SJCRH30 (cell line): Measurements from ENCODE around the gene COL13A1. TPM values are rescaled to one million over a fixed set of nuclear protein-coding genes. Genes with fewer than 3 reads are reported as not detected.

Experiments
- DNase-seq, 2 experiments: peaks; one replicate each; pipeline ENCODE4 v3.0.0-alpha.2; 2015 to 2020
- H3K27ac ChIP-seq: fragments of 250-450 bp; sonication (Bioruptor Pico); 2 replicates; pipeline ENCODE4 v1.5.1; 2020; ENCODE audit warnings: mild to moderate bottlenecking, moderate library complexity
- H3K27me3 ChIP-seq: fragments of 250-450 bp; sonication (Bioruptor Pico); 2 replicates; pipeline ENCODE4 v1.5.1; 2020; ENCODE audit warnings: mild to moderate bottlenecking, moderate library complexity
- H3K36me3 ChIP-seq: fragments of 250-450 bp; sonication (Bioruptor Pico); 2 replicates; pipeline ENCODE4 v1.5.1; 2020; ENCODE audit warnings: mild to moderate bottlenecking, moderate library complexity
- H3K4me1 ChIP-seq: fragments of 250-450 bp; sonication (Bioruptor Pico); 2 replicates; pipeline ENCODE4 v1.5.1; 2020; ENCODE audit warnings: mild to moderate bottlenecking, moderate library complexity
- H3K4me3 ChIP-seq: fragments of 250-450 bp; sonication (Bioruptor Pico); 2 replicates; pipeline ENCODE4 v1.5.1; 2020; ENCODE audit warnings: mild to moderate bottlenecking, moderate library complexity
- H3K9me3 ChIP-seq: fragments of 250-450 bp; sonication (Bioruptor Pico); replicated peaks from 2 replicates; pipeline ENCODE4 v1.5.1; 2020; ENCODE audit warnings: mild to moderate bottlenecking, moderate library complexity
- total RNA-seq: library from RNA; depleted of rRNA; stranded (reverse); fragments of >200 nt; shearing (Covaris generic); gene quantifications from 2 replicates; pipeline ENCODE4 v1.2.3, GENCODE V29; 2014

The COL13A1 gene
- total RNA-seq, 1 experiment from 2014 or later, result 0.26 TPM

DNA sequence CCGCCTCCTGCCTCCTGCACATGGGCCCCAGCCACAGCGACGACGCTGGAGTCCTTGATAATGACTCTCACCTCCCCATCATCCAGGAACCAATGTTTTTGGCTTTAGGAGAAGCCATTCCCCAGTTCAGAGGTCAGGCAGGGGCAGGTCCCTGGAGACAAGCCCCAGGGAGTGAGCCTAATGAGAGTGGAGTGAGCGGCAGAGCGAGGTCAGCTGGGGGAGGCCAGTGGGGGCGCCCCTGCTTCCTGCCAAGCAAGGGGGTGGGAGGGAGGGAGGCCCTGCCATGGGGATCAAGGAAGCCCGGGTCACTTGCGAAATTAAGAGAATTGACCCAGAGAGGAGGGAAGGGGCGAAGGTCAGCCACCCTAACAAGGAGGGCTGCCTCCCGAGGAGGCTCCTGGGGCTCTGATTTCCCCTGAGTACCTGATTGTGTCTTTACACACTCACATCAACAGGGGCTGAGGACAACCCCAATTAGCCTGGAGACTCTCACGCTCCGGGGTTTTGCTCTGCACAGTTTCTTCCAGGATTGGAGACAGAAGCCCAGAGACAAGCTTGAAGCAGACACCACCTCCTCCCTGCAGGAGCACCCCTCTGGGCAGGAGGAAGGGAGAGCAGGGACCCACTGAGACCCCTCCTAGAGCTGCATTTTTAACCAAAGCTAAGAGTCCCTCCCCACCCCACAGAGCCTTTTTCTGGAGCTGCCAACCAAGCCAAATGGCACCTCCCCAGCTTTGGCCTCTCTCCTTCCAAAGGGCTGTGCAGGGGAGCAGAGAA is 112.1 kb downstream of the COL13A1 start:
- H3K9me3 ChIP-seq, result no peaks in the 10 kb centered on the region
- H3K4me3 ChIP-seq, result no peak overlapping the region
- no peak overlapping the region for H3K27ac ChIP-seq
- H3K4me1 ChIP-seq, result no peaks in the 10 kb centered on the region
- no peaks in the 10 kb centered on the region for H3K36me3 ChIP-seq
- no peaks in the 10 kb centered on the region for H3K27me3 ChIP-seq
- DNase-seq, result no peak

DNA sequence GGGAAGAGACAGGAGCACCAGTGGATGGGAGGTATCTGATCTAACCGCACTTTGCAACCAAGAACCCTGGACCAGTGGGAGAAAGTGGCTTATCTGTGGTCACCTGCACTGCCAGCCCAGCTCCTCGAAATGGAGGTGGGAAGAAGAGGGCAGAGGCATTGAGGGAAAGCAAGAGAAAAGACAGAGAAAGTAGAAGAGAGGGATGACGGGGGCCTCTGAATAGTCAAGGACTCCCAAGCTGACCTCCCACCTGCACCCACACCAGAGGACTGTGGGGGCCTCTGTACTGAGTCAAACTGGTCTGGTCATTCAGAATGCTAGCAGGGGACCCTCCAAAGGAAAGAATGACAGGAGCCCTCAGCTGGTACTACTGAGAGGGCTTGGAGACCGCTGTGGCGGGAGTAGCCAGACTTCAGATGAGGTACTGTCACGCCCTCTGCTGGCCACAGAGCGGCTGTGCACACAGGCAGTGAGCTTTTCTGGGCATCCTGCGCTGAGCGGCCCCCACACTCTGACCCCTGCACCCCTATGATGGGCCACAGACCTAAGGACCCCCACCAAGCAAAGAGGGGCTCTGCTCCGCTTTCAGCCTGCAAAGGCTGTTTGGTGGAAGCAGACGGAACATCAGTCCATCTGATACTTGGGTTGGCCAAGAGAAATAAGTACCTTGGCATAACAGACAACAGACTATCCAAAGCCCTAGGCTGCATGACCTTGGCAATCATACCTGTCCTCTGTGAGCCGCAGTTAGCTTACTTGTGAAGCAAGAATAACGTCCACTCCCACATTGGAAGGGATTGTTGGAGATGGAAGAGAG is 112.9 kb downstream of the COL13A1 start:
- no peaks in the 10 kb centered on the region for H3K36me3 ChIP-seq
- DNase-seq, result peak; percentile 50 to 77
- no peaks in the 10 kb centered on the region for H3K27me3 ChIP-seq
- no peak overlapping the region for H3K27ac ChIP-seq
- H3K4me1 ChIP-seq, result no peaks in the 10 kb centered on the region
- H3K9me3 ChIP-seq, result no peaks in the 10 kb centered on the region
- no peak overlapping the region for H3K4me3 ChIP-seq

- H3K4me3 ChIP-seq, result no peak overlapping the region
- no peak overlapping the region for H3K27ac ChIP-seq
- no peak for DNase-seq
- H3K27me3 ChIP-seq, result no peaks in the 10 kb centered on the region
- H3K9me3 ChIP-seq, result no peaks in the 10 kb centered on the region
- H3K4me1 ChIP-seq, result no peaks in the 10 kb centered on the region
- H3K36me3 ChIP-seq, result no peaks in the 10 kb centered on the region
These were observed 113.5 kb downstream of the COL13A1 start for GRCh38 chr10:69915215-69915560.

DNA sequence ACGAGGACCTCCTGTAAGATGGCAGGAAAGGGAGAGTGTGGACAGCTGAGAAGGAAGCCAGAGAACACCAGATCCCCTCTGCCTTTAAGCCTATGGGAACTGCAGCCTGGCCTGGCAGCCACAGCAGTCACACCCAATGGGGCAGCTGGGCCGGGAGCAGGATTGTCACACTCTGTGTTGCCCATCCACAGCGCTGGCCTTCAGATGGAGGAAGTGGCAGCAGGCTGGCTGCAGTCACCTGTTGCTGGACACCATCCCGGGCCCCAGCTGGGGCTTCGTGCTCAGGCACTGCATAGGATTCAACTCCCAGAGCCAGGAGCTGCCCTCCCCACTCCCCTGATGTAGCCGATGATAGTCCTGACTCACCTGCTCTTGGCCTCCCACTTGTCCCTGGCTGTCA is 114.4 kb downstream of the COL13A1 start:
- H3K27me3 ChIP-seq, result no peaks in the 10 kb centered on the region
- no peak for DNase-seq
- H3K4me3 ChIP-seq, result no peak overlapping the region
- no peak overlapping the region for H3K27ac ChIP-seq
- H3K4me1 ChIP-seq, result no peaks in the 10 kb centered on the region
- H3K9me3 ChIP-seq, result no peaks in the 10 kb centered on the region
- no peaks in the 10 kb centered on the region for H3K36me3 ChIP-seq

- Histone ChIP-seq H3K9me3 (no peaks in the 10 kb centered on the region), H3K4me1 (no peaks in the 10 kb centered on the region), H3K27me3 (no peaks in the 10 kb centered on the region), H3K4me3 (no peak overlapping the region), H3K27ac (no peak overlapping the region), H3K36me3 (no peaks in the 10 kb centered on the region)
- DNase-seq, result no peak
These were observed 116.3 kb downstream of the COL13A1 start for GRCh38 chr10:69918036-69918435.

DNA sequence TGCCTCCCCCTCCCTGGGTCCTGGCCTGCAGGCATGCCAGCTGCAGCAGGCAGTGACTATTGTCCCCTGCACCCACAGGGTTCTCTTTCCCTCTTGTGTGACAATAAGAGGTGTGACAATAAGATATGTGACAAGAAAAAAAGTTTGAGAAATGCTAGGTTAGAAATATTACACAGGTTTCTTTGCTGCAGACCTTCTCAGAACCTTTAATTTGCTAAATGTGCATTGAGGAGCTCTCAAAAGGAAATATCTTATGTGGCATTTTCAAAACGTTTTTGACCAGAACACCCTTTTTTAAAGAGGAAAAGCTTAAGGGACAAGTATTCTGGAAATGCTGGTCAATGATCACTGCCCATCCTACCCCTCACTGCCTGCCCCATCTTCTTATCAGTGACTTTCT is 117.5 kb downstream of the COL13A1 start:
- no peaks in the 10 kb centered on the region for H3K9me3 ChIP-seq
- H3K36me3 ChIP-seq, result no peaks in the 10 kb centered on the region
- H3K27me3 ChIP-seq, result no peaks in the 10 kb centered on the region
- no peak overlapping the region for H3K4me3 ChIP-seq
- no peaks in the 10 kb centered on the region for H3K4me1 ChIP-seq
- no peak for DNase-seq
- H3K27ac ChIP-seq, result no peak overlapping the region

GRCh38 chr10:69925111-69925510 is 123.4 kb downstream of the COL13A1 start:
- Histone ChIP-seq H3K4me1 (no peaks in the 10 kb centered on the region), H3K4me3 (no peak overlapping the region), H3K27ac (no peak overlapping the region), H3K27me3 (no peaks in the 10 kb centered on the region), H3K9me3 (no peaks in the 10 kb centered on the region), H3K36me3 (no peaks in the 10 kb centered on the region)
- no peak for DNase-seq

- no peaks in the 10 kb centered on the region for H3K9me3 ChIP-seq
- no peak for DNase-seq
- no peak overlapping the region for H3K27ac ChIP-seq
- H3K4me3 ChIP-seq, result no peak overlapping the region
- H3K27me3 ChIP-seq, result no peaks in the 10 kb centered on the region
- no peaks in the 10 kb centered on the region for H3K36me3 ChIP-seq
- no peaks in the 10 kb centered on the region for H3K4me1 ChIP-seq
These were observed 126.6 kb downstream of the COL13A1 start for GRCh38 chr10:69928339-69928738.

GRCh38 chr10:69929575-69929974 is 127.9 kb downstream of the COL13A1 start:
- no peak for DNase-seq
- H3K4me1 ChIP-seq, result no peaks in the 10 kb centered on the region
- H3K9me3 ChIP-seq, result no peaks in the 10 kb centered on the region
- H3K27me3 ChIP-seq, result no peaks in the 10 kb centered on the region
- no peaks in the 10 kb centered on the region for H3K36me3 ChIP-seq
- H3K27ac ChIP-seq, result no peak overlapping the region
- H3K4me3 ChIP-seq, result no peak overlapping the region

- H3K36me3 ChIP-seq, result no peaks in the 10 kb centered on the region
- no peak overlapping the region for H3K27ac ChIP-seq
- DNase-seq, result no peak
- H3K27me3 ChIP-seq, result no peaks in the 10 kb centered on the region
- no peaks in the 10 kb centered on the region for H3K9me3 ChIP-seq
- H3K4me3 ChIP-seq, result no peak overlapping the region
- H3K4me1 ChIP-seq, result no peaks in the 10 kb centered on the region
These were observed 133.1 kb downstream of the COL13A1 start for GRCh38 chr10:69934768-69935167.

GRCh38 chr10:69936091-69936490 is 134.4 kb downstream of the COL13A1 start:
- H3K4me3 ChIP-seq, result no peak overlapping the region
- H3K27me3 ChIP-seq, result no peaks in the 10 kb centered on the region
- no peaks in the 10 kb centered on the region for H3K4me1 ChIP-seq
- peak in 1 of 2 experiments; percentile 17 for DNase-seq
- H3K9me3 ChIP-seq, result no peaks in the 10 kb centered on the region
- H3K36me3 ChIP-seq, result no peaks in the 10 kb centered on the region
- no peak overlapping the region for H3K27ac ChIP-seq

DNA sequence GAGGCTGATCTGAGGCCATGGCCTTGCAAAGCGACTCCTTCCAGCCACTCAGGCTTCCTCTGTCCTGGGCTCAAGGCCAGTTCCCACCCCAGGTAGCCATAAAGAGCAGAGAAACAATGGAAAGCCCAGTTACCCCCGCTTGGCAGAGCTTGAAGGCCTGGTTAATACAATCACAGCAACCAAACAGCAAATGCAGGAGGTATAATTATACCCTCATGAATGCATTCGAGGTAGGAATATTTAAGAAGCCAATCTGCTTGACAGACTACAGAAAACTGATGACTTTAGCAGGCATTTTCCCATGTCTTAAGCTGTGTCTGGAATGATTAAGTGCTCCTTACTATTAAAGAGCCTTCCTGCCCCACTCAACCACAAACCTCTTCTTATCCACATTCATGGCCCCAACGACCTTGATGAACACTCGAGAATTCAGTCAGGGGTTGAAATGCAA is 136.9 kb downstream of the COL13A1 start:
- Histone ChIP-seq H3K27ac (no peak overlapping the region), H3K27me3 (no peaks in the 10 kb centered on the region), H3K36me3 (no peaks in the 10 kb centered on the region), H3K9me3 (no peaks in the 10 kb centered on the region), H3K4me3 (no peak overlapping the region), H3K4me1 (no peaks in the 10 kb centered on the region)
- DNase-seq, result no peak

- no peak overlapping the region for H3K27ac ChIP-seq
- no peaks in the 10 kb centered on the region for H3K27me3 ChIP-seq
- DNase-seq, result no peak
These were observed 137.4 kb downstream of the COL13A1 start for GRCh38 chr10:69939061-69939460.

GRCh38 chr10:69939481-69939880 is 137.8 kb downstream of the COL13A1 start:
- no peak for DNase-seq
- Histone ChIP-seq H3K4me3 (no peak overlapping the region), H3K27ac (no peak overlapping the region), H3K9me3 (no peaks in the 10 kb centered on the region), H3K36me3 (no peaks in the 10 kb centered on the region), H3K4me1 (no peaks in the 10 kb centered on the region), H3K27me3 (no peaks in the 10 kb centered on the region)

More at GRCh38 chr10:69939061-69939460, 137.4 kb downstream of the COL13A1 start:
- no peak overlapping the region for H3K4me3 ChIP-seq
- H3K4me1 ChIP-seq, result no peaks in the 10 kb centered on the region
- no peaks in the 10 kb centered on the region for H3K9me3 ChIP-seq
- H3K36me3 ChIP-seq, result no peaks in the 10 kb centered on the region

DNA sequence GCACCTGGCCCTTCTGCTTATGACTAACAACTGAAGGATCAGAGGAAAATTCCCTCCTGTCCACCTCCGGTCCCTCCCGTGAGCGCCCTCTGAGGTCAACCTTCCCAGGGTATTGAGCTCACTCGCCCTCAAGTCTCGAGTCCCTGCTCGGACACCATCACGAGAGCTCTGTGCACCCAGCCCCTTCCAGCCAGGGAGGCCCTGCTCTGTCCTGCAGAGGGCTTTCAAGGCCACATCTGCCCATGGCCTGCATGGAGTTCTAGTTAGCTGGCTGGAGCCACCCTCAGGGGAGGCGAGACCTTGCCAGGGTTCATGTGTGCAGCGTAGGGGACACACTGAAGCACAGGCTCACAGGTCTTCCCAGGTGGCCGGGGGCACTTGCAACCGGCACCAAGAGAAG is 140.0 kb downstream of the COL13A1 start:
- DNase-seq, result no peak
- H3K27ac ChIP-seq, result no peak overlapping the region
- no peaks in the 10 kb centered on the region for H3K27me3 ChIP-seq
- H3K4me1 ChIP-seq, result no peaks in the 10 kb centered on the region
- no peaks in the 10 kb centered on the region for H3K36me3 ChIP-seq
- H3K9me3 ChIP-seq, result no peaks in the 10 kb centered on the region
- H3K4me3 ChIP-seq, result no peak overlapping the region
